ENCODE results near the gene GLB1L3. TPM values are rescaled to one million over a fixed set of nuclear protein-coding genes. Genes with fewer than 3 reads are reported as not detected.

The GLB1L3 gene
- total RNA-seq, 4 donors from 2014 or later: not detected

DNA sequence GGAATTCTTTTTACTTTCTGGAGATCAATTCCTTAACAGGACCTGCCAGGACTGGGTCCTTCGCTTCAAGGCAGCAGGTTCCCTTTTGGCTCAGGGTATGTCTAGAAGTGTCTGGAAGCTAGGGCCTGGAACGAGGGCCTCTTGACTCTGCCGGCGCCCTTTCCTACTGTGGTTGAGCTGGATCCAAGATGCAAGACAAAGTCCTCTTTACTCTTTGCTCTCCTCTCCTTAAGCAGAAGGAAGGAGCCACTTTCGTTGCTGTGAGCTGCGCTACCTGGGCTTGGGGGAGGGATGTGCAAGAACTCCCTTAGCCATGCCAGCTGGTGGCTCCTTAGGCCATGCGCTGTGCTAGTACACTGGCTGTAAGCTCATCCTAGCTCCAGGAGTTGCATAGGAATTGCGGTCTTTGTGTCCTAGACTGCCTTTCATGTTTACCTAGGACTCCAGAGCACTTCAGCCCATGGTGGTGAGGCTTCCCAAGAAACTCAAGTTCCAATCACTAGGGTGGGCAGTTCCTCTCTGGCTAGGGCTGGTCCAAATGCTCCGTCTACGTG lies 73.7 kb downstream of the GLB1L3 start:
- TF ChIP-seq, protein P1, sequence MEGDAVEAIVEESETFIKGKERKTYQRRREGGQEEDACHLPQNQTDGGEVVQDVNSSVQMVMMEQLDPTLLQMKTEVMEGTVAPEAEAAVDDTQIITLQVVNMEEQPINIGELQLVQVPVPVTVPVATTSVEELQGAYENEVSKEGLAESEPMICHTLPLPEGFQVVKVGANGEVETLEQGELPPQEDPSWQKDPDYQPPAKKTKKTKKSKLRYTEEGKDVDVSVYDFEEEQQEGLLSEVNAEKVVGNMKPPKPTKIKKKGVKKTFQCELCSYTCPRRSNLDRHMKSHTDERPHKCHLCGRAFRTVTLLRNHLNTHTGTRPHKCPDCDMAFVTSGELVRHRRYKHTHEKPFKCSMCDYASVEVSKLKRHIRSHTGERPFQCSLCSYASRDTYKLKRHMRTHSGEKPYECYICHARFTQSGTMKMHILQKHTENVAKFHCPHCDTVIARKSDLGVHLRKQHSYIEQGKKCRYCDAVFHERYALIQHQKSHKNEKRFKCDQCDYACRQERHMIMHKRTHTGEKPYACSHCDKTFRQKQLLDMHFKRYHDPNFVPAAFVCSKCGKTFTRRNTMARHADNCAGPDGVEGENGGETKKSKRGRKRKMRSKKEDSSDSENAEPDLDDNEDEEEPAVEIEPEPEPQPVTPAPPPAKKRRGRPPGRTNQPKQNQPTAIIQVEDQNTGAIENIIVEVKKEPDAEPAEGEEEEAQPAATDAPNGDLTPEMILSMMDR (IDR thresholded peaks at IDR 0.05; ENCODE audit: low read depth): no peak

DNA sequence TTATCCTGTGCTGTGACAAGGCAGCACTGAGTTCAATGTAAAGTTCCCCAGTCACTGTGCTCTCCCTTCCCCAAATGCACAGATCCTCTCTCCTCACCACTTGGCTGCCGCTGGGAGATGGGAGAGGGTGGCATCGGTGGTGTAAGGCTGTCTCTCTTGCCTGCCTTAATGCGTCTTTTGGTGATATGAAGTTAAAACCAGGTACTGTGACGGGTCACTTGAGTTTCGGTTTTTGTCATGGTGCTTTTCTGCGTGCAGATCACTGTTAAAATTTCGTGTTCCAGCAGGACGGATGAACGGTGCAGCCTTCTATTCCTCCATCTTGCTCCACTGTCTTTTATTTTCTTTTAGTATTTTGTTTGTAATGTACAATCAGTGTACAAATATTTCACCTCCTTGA lies 74.2 kb downstream of the GLB1L3 start:
- TF ChIP-seq, protein P1 (IDR thresholded peaks at IDR 0.05; ENCODE audit: low read depth): no peak

DNA sequence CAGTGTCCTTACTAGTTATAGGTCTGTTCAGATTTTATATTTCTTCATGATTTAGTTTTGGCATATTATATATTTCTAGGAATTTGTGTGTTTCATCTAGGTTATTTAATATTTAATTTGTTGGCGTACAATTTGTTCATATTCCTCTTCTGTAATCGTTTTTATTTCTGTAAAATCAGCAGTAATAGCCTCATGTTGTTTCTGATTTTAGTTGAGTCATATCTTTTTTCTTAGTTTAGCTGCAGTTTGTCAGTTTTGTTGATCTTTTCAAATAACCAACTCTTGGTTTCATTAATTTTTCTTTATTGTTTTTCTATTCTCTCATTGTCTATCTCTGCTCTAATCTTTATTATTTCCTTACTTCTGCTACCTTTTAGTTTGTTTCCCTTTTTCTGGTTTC lies 75.9 kb downstream of the GLB1L3 start:
- TF ChIP-seq, protein P1 (IDR thresholded peaks at IDR 0.05; ENCODE audit: low read depth): no peak

DNA sequence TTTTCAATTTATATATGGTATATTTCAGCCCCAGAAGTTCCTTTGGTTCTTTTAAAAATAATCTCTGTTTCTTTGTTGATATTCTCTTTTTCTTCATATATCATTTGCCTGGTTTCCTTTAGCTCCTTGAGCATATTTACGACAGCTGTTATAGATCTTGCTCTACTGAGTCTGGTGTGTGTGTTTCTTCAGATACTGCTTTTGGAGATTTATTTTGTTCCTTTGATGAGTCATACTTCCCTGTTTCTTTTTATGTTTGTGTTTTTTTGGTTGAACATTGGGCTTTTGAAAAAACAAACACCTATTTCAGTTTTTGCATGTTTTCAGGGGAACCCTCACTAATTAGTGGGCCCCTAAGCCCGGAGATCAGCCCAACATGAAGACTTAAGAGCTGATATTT lies 79.0 kb downstream of the GLB1L3 start:
- TF ChIP-seq, protein P1 (IDR thresholded peaks at IDR 0.05; ENCODE audit: low read depth): no peak

DNA sequence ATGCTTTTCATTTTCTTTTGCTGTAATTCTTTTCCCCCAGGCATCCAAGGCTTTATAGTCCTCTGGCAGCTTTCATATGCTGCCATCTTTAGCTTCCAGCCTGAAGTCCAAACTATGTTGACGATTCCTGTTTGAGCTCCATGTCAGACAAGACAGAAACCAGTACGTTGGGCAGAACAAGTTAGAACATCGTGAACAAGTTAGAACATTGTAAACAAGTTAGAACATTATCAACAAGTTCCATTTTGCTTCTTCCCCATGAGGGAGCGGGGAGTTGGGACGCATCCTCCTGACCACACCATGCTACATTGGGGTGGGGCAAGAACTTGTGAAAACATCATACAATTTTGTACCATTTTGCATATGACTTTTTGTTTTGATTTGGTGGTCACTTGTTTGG lies 79.5 kb downstream of the GLB1L3 start:
- TF ChIP-seq, protein P1 (IDR thresholded peaks at IDR 0.05; ENCODE audit: low read depth): no peak

DNA sequence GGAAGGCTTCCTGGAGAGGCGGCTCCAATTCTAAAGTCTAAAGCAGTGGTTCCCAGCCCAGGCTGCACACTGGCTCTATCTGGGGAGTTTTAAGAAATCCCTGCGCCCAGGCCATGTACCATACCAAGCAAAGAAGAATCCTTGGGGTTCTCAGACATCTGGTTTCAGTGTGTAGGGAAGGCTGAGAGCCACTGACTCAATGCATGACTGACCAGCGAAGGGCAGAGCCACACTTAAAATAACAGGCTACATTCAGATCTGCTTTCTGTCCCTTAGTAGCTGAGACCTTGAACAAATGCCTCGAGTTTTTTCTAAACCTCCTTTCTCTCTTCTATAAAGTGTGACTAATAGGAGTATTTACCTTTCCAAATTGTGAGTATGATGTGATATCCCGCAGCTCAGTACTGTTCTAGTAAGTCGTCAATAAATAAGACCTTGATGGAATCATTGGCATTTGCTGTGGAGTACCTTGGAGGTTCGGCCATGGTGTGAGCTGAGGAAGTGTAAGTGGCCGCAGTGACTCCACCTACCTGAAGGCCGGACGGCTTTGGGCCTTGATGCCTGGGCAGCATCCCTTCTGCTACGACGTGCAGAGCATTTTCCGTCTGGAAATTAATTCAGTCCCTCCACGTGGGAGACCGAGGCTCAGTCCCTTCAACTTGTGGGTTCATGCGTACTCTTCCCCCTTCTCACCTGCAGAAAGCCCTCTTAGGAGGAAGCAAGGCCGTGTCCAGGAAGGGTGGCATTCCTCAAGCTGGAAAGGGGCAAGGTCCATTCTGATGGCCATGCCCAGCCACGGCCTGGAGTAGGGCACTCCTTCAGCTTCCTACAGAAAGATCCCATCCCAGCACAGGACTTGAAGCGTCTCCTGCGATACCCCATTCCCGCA lies 80.7 kb downstream of the GLB1L3 start:
- TF ChIP-seq, protein P1 (IDR thresholded peaks at IDR 0.05; ENCODE audit: low read depth): no peak

DNA sequence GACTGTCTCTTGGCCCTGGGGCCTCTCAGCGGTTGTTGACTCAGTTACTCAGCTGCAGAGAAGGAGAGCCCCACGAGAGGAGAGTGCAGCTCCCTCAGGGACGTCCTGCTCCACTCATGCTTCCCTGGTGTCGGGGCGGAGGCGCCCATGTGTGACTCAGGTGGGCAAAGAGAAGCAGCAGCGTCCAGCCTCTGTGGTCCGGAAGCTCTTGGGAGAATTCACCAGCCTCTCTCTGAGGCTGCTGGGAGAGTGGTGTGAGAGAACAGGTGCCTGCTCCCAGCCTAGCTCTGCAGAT lies 81.3 kb downstream of the GLB1L3 start:
- TF ChIP-seq, protein P1 (IDR thresholded peaks at IDR 0.05; ENCODE audit: low read depth): no peak

Measured in subcutaneous adipose tissue (tissue), 4 donors.